Superior temporal gyrus (tissue), 1 donor: ENCODE measurements around the gene CTSL.
A peak's percentile ranks its signal among the peaks of the same experiment; 100 is the strongest.
"Not testable (repeated sequence)": the region's sequence is repeated elsewhere in the genome, so short reads cannot be mapped to it uniquely, and the experiment has no call there.

ENCODE experiments used
- DNase-seq: peaks from one replicate; pipeline ENCODE4 v3.0.0-alpha.2; 2016; ENCODE audit errors: extremely low spot score

The CTSL gene

GRCh38 chr9:87720173-87720572 lies 5.7 kb upstream of the CTSL start:
- DNase-seq, result no peak

GRCh38 chr9:87722393-87723088 lies 3.4 kb upstream of the CTSL start:
- peak; percentile 29 for DNase-seq

GRCh38 chr9:87725356-87725899 lies 491 bp upstream of the CTSL start:
- peak; percentile 82 for DNase-seq

GRCh38 chr9:87729246-87729645 lies 3.3 kb downstream of the CTSL start:
- no peak for DNase-seq

GRCh38 chr9:87731321-87731720 lies 5.4 kb downstream of the CTSL start:
- DNase-seq, result no peak

- DNase-seq, result no peak
Observed at GRCh38 chr9:87732344-87732743, 6.4 kb downstream of the CTSL start.

- DNase-seq, result no peak
Observed at GRCh38 chr9:87732756-87733155, 6.8 kb downstream of the CTSL start.

GRCh38 chr9:87733273-87734052 lies 7.5 kb downstream of the CTSL start:
- DNase-seq, result no peak

- DNase-seq, result no peak
Observed at GRCh38 chr9:87734106-87734505, 8.2 kb downstream of the CTSL start.

- DNase-seq, result no peak
Observed at GRCh38 chr9:87739546-87739945, 13.6 kb downstream of the CTSL start.

- no peak for DNase-seq
Observed at GRCh38 chr9:87740209-87740608, 14.3 kb downstream of the CTSL start.

GRCh38 chr9:87741326-87741725 lies 15.4 kb downstream of the CTSL start:
- DNase-seq, result no peak

- no peak for DNase-seq
Observed at GRCh38 chr9:87741891-87742290, 16.0 kb downstream of the CTSL start.

GRCh38 chr9:87742813-87743428 lies 17.0 kb downstream of the CTSL start:
- DNase-seq, result no peak

- DNase-seq, result not testable (repeated sequence)
Observed at GRCh38 chr9:87744247-87744646, 18.3 kb downstream of the CTSL start.

- DNase-seq, result no peak
Observed at GRCh38 chr9:87746186-87746585, 20.3 kb downstream of the CTSL start.

GRCh38 chr9:87748881-87749280 lies 23.0 kb downstream of the CTSL start:
- no peak for DNase-seq

- DNase-seq, result no peak
Observed at GRCh38 chr9:87749335-87750035, 23.6 kb downstream of the CTSL start.

- no peak for DNase-seq
Observed at GRCh38 chr9:87750726-87751125, 24.8 kb downstream of the CTSL start.

- no peak for DNase-seq
Observed at GRCh38 chr9:87751423-87751822, 25.5 kb downstream of the CTSL start.

- DNase-seq, result no peak
Observed at GRCh38 chr9:87751868-87752267, 25.9 kb downstream of the CTSL start.

GRCh38 chr9:87753313-87753712 lies 27.4 kb downstream of the CTSL start:
- no peak for DNase-seq
